ENCODE results near the gene FCRL5. TPM values are rescaled to one million over a fixed set of nuclear protein-coding genes. Genes with fewer than 3 reads are reported as not detected.

Gene FCRL5
- total and polyA plus RNA-seq, 10 of the 15 experiments (the other 5 are each of a cell fraction or from before 2014, with no cell fraction given) = 1.1 to 136 (median 7.0) TPM

DNA sequence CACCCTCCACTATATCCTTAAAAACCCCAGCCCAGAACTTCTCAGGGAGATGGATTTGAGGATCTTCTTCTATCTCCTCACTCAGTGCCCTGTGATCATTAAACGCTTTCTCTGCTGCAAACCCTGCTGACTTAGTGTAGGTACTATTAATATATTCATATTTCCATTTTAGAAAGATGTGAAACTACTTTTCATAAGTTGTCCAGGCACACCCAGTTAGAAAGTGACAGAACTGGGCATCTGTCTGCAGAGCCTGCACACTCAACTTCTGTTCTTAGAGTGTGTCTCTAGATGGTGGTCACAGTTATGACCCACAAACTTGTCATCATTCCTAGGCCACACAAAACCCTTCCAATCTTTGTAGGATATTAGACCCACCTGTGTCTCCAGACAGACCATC lies 55.0 kb downstream of the FCRL5 start:
- ChIA-PET RAD21 (ENCODE audit: unreplicated experiment) (interaction anchor here (0.6 to 1.2 kb wide), 3 partner anchors 9 to 302 kb away, joined by 3 to 4 read pairs (median 3); no protein-coding TSS in a partner anchor), CTCF (interaction anchor here (0.6 to 7.6 kb wide), 10 partner anchors 11 to 328 kb away, joined by 3 to 196 read pairs (median 6); no protein-coding TSS in a partner anchor), SMC1A (ENCODE audit: uncharacterized antibody, unreplicated experiment) (interaction anchor here (1.0 to 5.1 kb wide), 7 partner anchors 7 to 98 kb away, joined by 3 to 69 read pairs (median 5); no protein-coding TSS in a partner anchor), POLR2A (no interaction called here)
- Histone ChIP-seq H3K27me3 (replicated peaks in 1 of 2; ENCODE audit: control insufficient read depth in 2 of 2, insufficient read depth in 2 of 2, low read length in 1 of 2) (0 out of 4 replicates have a peak, but pooled peaks cover 0 to 2% of the 10 kb centered on the region in 2 experiments), H3K4me2 (ENCODE audit: control insufficient read depth, insufficient read depth) (peak overlapping the region; percentile 20; the same call in 1 of the 2 replicates), H3K4me1 (ENCODE audit: control insufficient read depth, insufficient read depth, low read length) (peaks cover 4% of the 10 kb centered on the region; the same call in 1 of the 2 replicates), H3K9me3 (replicated peaks; ENCODE audit: control insufficient read depth, insufficient read depth, low read length) (no peaks in the 10 kb centered on the region), H3K27ac (ENCODE audit: control insufficient read depth, insufficient read depth) (no peak overlapping the region), H3K79me2 (ENCODE audit: control insufficient read depth, insufficient read depth, low read length) (no peaks in the 10 kb centered on the region), H3K9ac (ENCODE audit: control insufficient read depth, insufficient read depth, low read length) (no peak overlapping the region), H2AFZ (ENCODE audit: control insufficient read depth, low read depth, low read length) (no peak overlapping the region), H4K20me1 (ENCODE audit: control insufficient read depth, insufficient read depth) (no peaks in the 10 kb centered on the region), H3K4me3 (no peak overlapping the region), H3K36me3 (ENCODE audit: control insufficient read depth in 2 of 2, insufficient read depth in 2 of 2, low read length in 1 of 2) (no peaks in the 10 kb centered on the region)
- intact Hi-C loops (cut with micrococcal nuclease; ENCODE audit: unreplicated experiment) = no loop called here
- 43% methylated on average over 1 of the region's 1 CpG for WGBS (ENCODE audit: insufficient coverage, insufficient replicate concordance, low lambda C conversion rate, missing lambda C conversion rate)
- DNase-seq (ENCODE audit: low read depth, low spot score) (no peak), ATAC-seq (peak; percentile 47; the same call in 2 of the 3 replicates), FAIRE-seq (no peak)
- in situ Hi-C loops (cut with MboI) = loop anchor here (10.0 kb wide), 1 partner anchor 402 kb away; the partner anchor contains the start of gene ETV3L
- BruUV-seq (replicated peaks) = no TSS peak
- TF ChIP-seq MXI1 (IDR thresholded peaks at IDR 0.05; ENCODE audit: low read depth, low read length) (no peak), BMI1 (IDR thresholded peaks at IDR 0.05; ENCODE audit: borderline replicate concordance) (no peak), PML (IDR thresholded peaks at IDR 0.05; ENCODE audit: low read length) (no peak), ESRRA (IDR thresholded peaks at IDR 0.05; ENCODE audit: low read length) (no peak), SRF (IDR thresholded peaks at IDR 0.05; ENCODE audit: low read depth in 2 of 2, low read length in 2 of 2) (no peak), GABPA (IDR thresholded peaks at IDR 0.05; ENCODE audit: low read depth) (no peak), TCF12 (IDR thresholded peaks at IDR 0.05; ENCODE audit: low read depth, low read length) (no peak), CREB1 (IDR thresholded peaks at IDR 0.05; ENCODE audit: low read depth) (no peak)
- TF ChIP-seq, protein P1, sequence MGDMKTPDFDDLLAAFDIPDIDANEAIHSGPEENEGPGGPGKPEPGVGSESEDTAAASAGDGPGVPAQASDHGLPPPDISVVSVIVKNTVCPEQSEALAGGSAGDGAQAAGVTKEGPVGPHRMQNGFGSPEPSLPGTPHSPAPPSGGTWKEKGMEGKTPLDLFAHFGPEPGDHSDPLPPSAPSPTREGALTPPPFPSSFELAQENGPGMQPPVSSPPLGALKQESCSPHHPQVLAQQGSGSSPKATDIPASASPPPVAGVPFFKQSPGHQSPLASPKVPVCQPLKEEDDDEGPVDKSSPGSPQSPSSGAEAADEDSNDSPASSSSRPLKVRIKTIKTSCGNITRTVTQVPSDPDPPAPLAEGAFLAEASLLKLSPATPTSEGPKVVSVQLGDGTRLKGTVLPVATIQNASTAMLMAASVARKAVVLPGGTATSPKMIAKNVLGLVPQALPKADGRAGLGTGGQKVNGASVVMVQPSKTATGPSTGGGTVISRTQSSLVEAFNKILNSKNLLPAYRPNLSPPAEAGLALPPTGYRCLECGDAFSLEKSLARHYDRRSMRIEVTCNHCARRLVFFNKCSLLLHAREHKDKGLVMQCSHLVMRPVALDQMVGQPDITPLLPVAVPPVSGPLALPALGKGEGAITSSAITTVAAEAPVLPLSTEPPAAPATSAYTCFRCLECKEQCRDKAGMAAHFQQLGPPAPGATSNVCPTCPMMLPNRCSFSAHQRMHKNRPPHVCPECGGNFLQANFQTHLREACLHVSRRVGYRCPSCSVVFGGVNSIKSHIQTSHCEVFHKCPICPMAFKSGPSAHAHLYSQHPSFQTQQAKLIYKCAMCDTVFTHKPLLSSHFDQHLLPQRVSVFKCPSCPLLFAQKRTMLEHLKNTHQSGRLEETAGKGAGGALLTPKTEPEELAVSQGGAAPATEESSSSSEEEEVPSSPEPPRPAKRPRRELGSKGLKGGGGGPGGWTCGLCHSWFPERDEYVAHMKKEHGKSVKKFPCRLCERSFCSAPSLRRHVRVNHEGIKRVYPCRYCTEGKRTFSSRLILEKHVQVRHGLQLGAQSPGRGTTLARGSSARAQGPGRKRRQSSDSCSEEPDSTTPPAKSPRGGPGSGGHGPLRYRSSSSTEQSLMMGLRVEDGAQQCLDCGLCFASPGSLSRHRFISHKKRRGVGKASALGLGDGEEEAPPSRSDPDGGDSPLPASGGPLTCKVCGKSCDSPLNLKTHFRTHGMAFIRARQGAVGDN (IDR thresholded peaks at IDR 0.05) = no peak
- TF ChIP-seq, protein P2, sequence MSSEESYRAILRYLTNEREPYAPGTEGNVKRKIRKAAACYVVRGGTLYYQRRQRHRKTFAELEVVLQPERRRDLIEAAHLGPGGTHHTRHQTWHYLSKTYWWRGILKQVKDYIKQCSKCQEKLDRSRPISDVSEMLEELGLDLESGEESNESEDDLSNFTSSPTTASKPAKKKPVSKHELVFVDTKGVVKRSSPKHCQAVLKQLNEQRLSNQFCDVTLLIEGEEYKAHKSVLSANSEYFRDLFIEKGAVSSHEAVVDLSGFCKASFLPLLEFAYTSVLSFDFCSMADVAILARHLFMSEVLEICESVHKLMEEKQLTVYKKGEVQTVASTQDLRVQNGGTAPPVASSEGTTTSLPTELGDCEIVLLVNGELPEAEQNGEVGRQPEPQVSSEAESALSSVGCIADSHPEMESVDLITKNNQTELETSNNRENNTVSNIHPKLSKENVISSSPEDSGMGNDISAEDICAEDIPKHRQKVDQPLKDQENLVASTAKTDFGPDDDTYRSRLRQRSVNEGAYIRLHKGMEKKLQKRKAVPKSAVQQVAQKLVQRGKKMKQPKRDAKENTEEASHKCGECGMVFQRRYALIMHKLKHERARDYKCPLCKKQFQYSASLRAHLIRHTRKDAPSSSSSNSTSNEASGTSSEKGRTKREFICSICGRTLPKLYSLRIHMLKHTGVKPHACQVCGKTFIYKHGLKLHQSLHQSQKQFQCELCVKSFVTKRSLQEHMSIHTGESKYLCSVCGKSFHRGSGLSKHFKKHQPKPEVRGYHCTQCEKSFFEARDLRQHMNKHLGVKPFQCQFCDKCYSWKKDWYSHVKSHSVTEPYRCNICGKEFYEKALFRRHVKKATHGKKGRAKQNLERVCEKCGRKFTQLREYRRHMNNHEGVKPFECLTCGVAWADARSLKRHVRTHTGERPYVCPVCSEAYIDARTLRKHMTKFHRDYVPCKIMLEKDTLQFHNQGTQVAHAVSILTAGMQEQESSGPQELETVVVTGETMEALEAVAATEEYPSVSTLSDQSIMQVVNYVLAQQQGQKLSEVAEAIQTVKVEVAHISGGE (CRISPR knock-in tag; IDR thresholded peaks at IDR 0.05) = no peak
- TF ChIP-seq, protein P3, sequence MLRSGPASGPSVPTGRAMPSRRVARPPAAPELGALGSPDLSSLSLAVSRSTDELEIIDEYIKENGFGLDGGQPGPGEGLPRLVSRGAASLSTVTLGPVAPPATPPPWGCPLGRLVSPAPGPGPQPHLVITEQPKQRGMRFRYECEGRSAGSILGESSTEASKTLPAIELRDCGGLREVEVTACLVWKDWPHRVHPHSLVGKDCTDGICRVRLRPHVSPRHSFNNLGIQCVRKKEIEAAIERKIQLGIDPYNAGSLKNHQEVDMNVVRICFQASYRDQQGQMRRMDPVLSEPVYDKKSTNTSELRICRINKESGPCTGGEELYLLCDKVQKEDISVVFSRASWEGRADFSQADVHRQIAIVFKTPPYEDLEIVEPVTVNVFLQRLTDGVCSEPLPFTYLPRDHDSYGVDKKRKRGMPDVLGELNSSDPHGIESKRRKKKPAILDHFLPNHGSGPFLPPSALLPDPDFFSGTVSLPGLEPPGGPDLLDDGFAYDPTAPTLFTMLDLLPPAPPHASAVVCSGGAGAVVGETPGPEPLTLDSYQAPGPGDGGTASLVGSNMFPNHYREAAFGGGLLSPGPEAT (IDR thresholded peaks at IDR 0.05; ENCODE audit: low read depth) = no peak
- TF ChIP-seq, protein P4, sequence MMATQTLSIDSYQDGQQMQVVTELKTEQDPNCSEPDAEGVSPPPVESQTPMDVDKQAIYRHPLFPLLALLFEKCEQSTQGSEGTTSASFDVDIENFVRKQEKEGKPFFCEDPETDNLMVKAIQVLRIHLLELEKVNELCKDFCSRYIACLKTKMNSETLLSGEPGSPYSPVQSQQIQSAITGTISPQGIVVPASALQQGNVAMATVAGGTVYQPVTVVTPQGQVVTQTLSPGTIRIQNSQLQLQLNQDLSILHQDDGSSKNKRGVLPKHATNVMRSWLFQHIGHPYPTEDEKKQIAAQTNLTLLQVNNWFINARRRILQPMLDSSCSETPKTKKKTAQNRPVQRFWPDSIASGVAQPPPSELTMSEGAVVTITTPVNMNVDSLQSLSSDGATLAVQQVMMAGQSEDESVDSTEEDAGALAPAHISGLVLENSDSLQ (IDR thresholded peaks at IDR 0.05) = no peak

All from GM12878 (cell line).